Stimulated activated CD4-positive, alpha-beta T cell treated with anti-CD3 and anti-CD28 coated beads, Interleukin-4, amount 100 ng/mL, for 4 hours (primary cell): ENCODE results near the gene DPYSL4.

Experiments
- DNase-seq, 2 experiments: peaks; one replicate each; pipeline ENCODE4 v3.0.0-alpha.2; 2020

The DPYSL4 gene

GRCh38 chr10:132197271-132198067, 10.7 kb downstream of the DPYSL4 start:
- DNase-seq = no peak

GRCh38 chr10:132198068-132198370, 11.3 kb downstream of the DPYSL4 start:
- DNase-seq = no peak

GRCh38 chr10:132198381-132199181, 11.8 kb downstream of the DPYSL4 start:
- DNase-seq = no peak

GRCh38 chr10:132199268-132199853, 12.6 kb downstream of the DPYSL4 start:
- no peak for DNase-seq

- no peak for DNase-seq
Measured at GRCh38 chr10:132199854-132200311, 13.1 kb downstream of the DPYSL4 start.

GRCh38 chr10:132200344-132201110, 13.8 kb downstream of the DPYSL4 start:
- no peak for DNase-seq

- DNase-seq = no peak
Measured at GRCh38 chr10:132201111-132201969, 14.6 kb downstream of the DPYSL4 start.

- no peak for DNase-seq
Measured at GRCh38 chr10:132202070-132202970, 15.6 kb downstream of the DPYSL4 start.

GRCh38 chr10:132203256-132204077, 16.7 kb downstream of the DPYSL4 start:
- DNase-seq = no peak

GRCh38 chr10:132204078-132204780, 17.5 kb downstream of the DPYSL4 start:
- no peak for DNase-seq

GRCh38 chr10:132204781-132205473, 18.2 kb downstream of the DPYSL4 start:
- no peak for DNase-seq

GRCh38 chr10:132205650-132206376, 19.1 kb downstream of the DPYSL4 start:
- no peak for DNase-seq

GRCh38 chr10:132206377-132206745, 19.6 kb downstream of the DPYSL4 start:
- DNase-seq = no peak

GRCh38 chr10:132206806-132207535, 20.2 kb downstream of the DPYSL4 start:
- DNase-seq = no peak

GRCh38 chr10:132207536-132208461, 21.1 kb downstream of the DPYSL4 start:
- DNase-seq = no peak

- no peak for DNase-seq
Measured at GRCh38 chr10:132208462-132209050, 21.8 kb downstream of the DPYSL4 start.
